ENCODE measurements around the gene NFKBIA. TPM values are rescaled to one million over a fixed set of nuclear protein-coding genes. Genes with fewer than 3 reads are reported as not detected.

Gene NFKBIA
- total RNA-seq, 1 donor from 2014 or later: 78.0 TPM

DNA sequence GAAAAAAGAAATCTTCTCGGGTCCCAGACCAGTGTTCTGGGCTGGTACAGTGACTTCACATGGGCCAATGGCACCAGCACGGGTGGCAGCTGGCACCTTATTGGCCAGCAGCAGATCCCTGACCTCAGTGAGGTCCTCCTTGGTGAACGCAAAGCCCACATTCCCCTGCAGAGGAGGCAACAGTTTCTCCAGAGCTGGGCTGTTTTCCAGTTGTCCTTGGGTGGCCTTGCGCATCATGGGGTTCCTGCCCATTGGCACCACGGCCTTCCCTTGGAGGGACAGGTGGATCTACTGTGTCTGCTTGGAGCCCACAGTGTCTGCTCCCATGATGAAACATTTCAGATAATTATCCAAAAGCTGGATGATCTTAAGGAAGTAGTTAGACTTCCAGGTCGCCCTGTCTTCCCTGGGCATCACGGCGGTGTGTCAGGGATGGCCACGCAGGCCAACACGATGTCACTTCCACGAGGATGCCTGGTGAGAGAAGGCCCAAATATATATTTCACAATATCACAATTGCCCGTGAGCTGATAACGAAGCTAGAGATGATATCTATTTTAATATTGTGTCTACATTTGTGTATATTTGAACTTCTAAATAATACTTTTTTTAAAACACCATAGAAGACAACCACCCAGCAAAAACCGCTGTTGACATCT is 15.8 kb downstream of the NFKBIA start:
- Histone ChIP-seq H3K27ac (replicated peaks) (no peak overlapping the region), H3K4me3 (no peak overlapping the region), H3K36me3 (no peaks in the 10 kb centered on the region), H3K4me1 (peaks cover 40% of the 10 kb centered on the region), H3K9me3 (replicated peaks) (no peaks in the 10 kb centered on the region), H3K27me3 (ENCODE audit: low read depth) (no peaks in the 10 kb centered on the region)
- TF ChIP-seq, protein P1, sequence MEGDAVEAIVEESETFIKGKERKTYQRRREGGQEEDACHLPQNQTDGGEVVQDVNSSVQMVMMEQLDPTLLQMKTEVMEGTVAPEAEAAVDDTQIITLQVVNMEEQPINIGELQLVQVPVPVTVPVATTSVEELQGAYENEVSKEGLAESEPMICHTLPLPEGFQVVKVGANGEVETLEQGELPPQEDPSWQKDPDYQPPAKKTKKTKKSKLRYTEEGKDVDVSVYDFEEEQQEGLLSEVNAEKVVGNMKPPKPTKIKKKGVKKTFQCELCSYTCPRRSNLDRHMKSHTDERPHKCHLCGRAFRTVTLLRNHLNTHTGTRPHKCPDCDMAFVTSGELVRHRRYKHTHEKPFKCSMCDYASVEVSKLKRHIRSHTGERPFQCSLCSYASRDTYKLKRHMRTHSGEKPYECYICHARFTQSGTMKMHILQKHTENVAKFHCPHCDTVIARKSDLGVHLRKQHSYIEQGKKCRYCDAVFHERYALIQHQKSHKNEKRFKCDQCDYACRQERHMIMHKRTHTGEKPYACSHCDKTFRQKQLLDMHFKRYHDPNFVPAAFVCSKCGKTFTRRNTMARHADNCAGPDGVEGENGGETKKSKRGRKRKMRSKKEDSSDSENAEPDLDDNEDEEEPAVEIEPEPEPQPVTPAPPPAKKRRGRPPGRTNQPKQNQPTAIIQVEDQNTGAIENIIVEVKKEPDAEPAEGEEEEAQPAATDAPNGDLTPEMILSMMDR (IDR thresholded peaks at IDR 0.05; ENCODE audit: borderline replicate concordance): no peak
- DNase-seq: peak; percentile 5
- intact Hi-C loops (cut with micrococcal nuclease): no loop called here

DNA sequence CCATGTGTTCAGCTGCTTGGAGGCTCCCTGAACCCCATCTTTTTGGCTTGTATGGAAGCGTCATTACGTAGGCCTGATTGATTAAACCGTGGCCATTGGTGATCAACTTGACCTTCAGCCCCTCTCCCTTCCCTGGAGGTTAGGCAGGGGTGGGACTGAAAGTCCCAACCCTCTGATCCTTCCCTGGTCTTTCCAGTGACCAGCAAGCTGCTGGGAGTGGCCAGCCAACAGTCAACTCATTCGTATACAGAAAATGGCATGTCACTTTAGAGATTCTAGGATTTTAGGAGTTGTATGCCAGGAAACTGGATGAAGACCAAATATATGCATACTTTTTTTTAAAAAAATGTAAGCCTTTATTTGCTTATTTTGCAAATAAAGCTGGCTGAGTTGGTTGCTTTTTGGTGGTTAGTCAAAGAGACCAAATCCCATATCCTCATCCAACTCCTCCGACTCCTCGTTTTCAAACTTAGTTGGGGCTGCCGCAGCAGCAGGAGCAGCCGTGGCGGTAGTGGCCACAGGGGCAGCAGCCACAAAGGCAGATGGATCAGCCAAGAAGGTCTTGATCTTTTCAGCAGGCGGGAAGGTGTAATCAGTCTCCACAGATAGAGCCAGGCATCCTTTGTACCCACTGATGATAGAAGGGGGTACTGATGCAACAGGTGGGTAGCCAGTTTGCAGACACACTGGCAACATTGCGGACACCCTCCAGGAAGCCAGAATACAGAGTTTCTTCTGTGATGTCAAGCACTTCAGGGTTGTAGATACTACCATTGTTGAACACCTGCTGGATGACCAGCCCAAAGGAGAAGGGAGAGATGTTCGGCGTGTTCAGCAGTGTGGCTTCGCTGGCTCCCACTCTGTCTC is 16.6 kb downstream of the NFKBIA start:
- Histone ChIP-seq H3K4me1 (peaks cover 39% of the 10 kb centered on the region), H3K27ac (replicated peaks) (no peak overlapping the region), H3K27me3 (ENCODE audit: low read depth) (no peaks in the 10 kb centered on the region), H3K36me3 (no peaks in the 10 kb centered on the region), H3K4me3 (no peak overlapping the region), H3K9me3 (replicated peaks) (no peaks in the 10 kb centered on the region)
- TF ChIP-seq, protein P1 (IDR thresholded peaks at IDR 0.05; ENCODE audit: borderline replicate concordance): no peak
- intact Hi-C loops (cut with micrococcal nuclease): no loop called here
- peak; percentile 4 for DNase-seq

DNA sequence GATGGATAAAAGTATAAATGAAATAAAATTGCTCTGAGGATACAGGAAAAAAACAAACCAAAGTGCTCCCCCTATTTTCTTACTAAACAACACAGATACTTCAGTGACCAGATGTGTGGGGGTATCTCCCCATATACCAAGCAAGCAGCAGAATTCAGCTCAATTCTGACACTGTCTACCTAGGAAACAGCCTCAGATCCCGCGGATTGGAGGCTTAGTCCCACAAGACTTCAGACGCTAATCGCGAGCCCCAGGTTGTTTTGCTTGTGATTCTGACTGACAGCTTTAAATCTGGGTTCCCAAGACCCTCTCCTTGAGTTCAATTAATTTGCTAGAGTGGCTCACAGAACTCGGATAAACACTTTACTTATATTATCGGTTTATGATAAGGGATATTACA is 17.3 kb downstream of the NFKBIA start:
- no peak for DNase-seq
- H3K4me3 ChIP-seq: no peak overlapping the region
- TF ChIP-seq, protein P1 (IDR thresholded peaks at IDR 0.05; ENCODE audit: borderline replicate concordance): no peak
- intact Hi-C loops (cut with micrococcal nuclease): no loop called here
- H3K36me3 ChIP-seq: no peaks in the 10 kb centered on the region
- H3K27ac ChIP-seq (replicated peaks): peak overlapping the region; percentile 93
- H3K4me1 ChIP-seq: peaks cover 39% of the 10 kb centered on the region
- no peaks in the 10 kb centered on the region for H3K9me3 ChIP-seq (replicated peaks)
- no peaks in the 10 kb centered on the region for H3K27me3 ChIP-seq (ENCODE audit: low read depth)

DNA sequence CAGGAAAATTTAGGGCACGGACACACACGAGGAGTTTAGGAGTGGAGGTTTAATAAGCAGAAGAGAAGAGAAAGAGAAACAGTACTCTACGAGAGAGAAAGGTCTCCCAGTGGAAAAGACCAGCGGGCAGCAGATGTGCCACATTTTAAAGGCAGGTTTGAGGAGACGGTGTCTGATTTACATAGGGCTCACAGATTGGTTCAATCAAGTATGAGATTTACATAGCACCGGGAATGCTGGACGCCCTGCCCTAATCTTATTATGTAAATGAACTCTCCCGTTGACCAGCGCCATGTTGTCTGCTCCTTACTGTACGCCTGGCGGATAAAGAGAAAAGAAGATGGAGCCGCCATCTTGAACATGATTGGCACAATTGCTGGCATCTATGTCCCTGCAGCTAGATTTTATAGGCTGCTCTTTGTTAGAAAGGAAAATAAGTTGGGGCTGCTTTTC is 17.9 kb downstream of the NFKBIA start:
- TF ChIP-seq, protein P1 (IDR thresholded peaks at IDR 0.05; ENCODE audit: borderline replicate concordance): no peak
- H3K27me3 ChIP-seq (ENCODE audit: low read depth): no peaks in the 10 kb centered on the region
- H3K36me3 ChIP-seq: no peaks in the 10 kb centered on the region
- H3K4me1 ChIP-seq: peaks cover 39% of the 10 kb centered on the region
- DNase-seq: peak; percentile 15
- intact Hi-C loops (cut with micrococcal nuclease): no loop called here
- peak overlapping the region; percentile 93 for H3K27ac ChIP-seq (replicated peaks)
- peak overlapping the region; percentile 34 for H3K4me3 ChIP-seq
- no peaks in the 10 kb centered on the region for H3K9me3 ChIP-seq (replicated peaks)

GRCh38 chr14:35385042-35385839 is 19.3 kb downstream of the NFKBIA start:
- Histone ChIP-seq H3K9me3 (replicated peaks) (no peaks in the 10 kb centered on the region), H3K27me3 (ENCODE audit: low read depth) (no peaks in the 10 kb centered on the region), H3K4me3 (peak overlapping the region; percentile 35), H3K4me1 (peaks cover 34% of the 10 kb centered on the region), H3K27ac (replicated peaks) (peak overlapping the region; percentile 93), H3K36me3 (no peaks in the 10 kb centered on the region)
- TF ChIP-seq, protein P1 (IDR thresholded peaks at IDR 0.05; ENCODE audit: borderline replicate concordance): no peak
- intact Hi-C loops (cut with micrococcal nuclease): no loop called here
- DNase-seq: peak; percentile 87
